Renal pelvis (tissue), 4 donors: ENCODE results near the gene SLIT3. TPM values are rescaled to one million over a fixed set of nuclear protein-coding genes. Genes with fewer than 3 reads are reported as not detected.

Source experiments
- DNase-seq: peaks from one replicate; pipeline ENCODE4 v3.0.0-alpha.2; 2013
- polyA plus RNA-seq, 3 donors: library from polyadenylated mRNA; unstranded; fragments of 120-200 nt; gene quantifications; one replicate each; pipeline ENCODE4 v1.2.1, GENCODE V29; 2013; ENCODE audit not compliant: insufficient read length in 3 of 3

Gene SLIT3
- polyA plus RNA-seq, 3 donors: 41.2 to 62.4 (median 57.5) TPM

- DNase-seq: peak; percentile 88
These were observed 263.5 kb downstream of the SLIT3 start for GRCh38 chr5:169037466-169037865.

- DNase-seq: no peak
These were observed 264.7 kb downstream of the SLIT3 start for GRCh38 chr5:169036079-169036805.

GRCh38 chr5:169029661-169030274, 271.2 kb downstream of the SLIT3 start:
- no peak for DNase-seq

- DNase-seq: no peak
These were observed 271.9 kb downstream of the SLIT3 start for GRCh38 chr5:169029037-169029436.

GRCh38 chr5:169027501-169028061, 273.4 kb downstream of the SLIT3 start:
- no peak for DNase-seq

- no peak for DNase-seq
These were observed 275.4 kb downstream of the SLIT3 start for GRCh38 chr5:169025491-169025890.

- DNase-seq: no peak
These were observed 276.5 kb downstream of the SLIT3 start for GRCh38 chr5:169024421-169024820.

GRCh38 chr5:169022718-169023117, 278.2 kb downstream of the SLIT3 start:
- DNase-seq: no peak

- no peak for DNase-seq
These were observed 280.8 kb downstream of the SLIT3 start for GRCh38 chr5:169020102-169020501.

GRCh38 chr5:169018925-169019324, 282.0 kb downstream of the SLIT3 start:
- no peak for DNase-seq

- DNase-seq: no peak
These were observed 284.9 kb downstream of the SLIT3 start for GRCh38 chr5:169015991-169016390.

- no peak for DNase-seq
These were observed 287.1 kb downstream of the SLIT3 start for GRCh38 chr5:169013846-169014245.

- DNase-seq: no peak
These were observed 287.7 kb downstream of the SLIT3 start for GRCh38 chr5:169013208-169013728.

GRCh38 chr5:169012450-169012849, 288.5 kb downstream of the SLIT3 start:
- peak; percentile 71 for DNase-seq

GRCh38 chr5:169011451-169011850, 289.5 kb downstream of the SLIT3 start:
- peak; percentile 72 for DNase-seq

- DNase-seq: no peak
These were observed 289.9 kb downstream of the SLIT3 start for GRCh38 chr5:169011009-169011408.

- peak; percentile 59 for DNase-seq
These were observed 291.8 kb downstream of the SLIT3 start for GRCh38 chr5:169009123-169009522.

- DNase-seq: no peak
These were observed 293.8 kb downstream of the SLIT3 start for GRCh38 chr5:169006842-169007790.

GRCh38 chr5:169004551-169004950, 296.4 kb downstream of the SLIT3 start:
- no peak for DNase-seq

GRCh38 chr5:169003721-169004541, 297.0 kb downstream of the SLIT3 start:
- peak; percentile 48 for DNase-seq
